ENCODE results near the gene OPCML.

- TF ChIP-seq, protein P1, sequence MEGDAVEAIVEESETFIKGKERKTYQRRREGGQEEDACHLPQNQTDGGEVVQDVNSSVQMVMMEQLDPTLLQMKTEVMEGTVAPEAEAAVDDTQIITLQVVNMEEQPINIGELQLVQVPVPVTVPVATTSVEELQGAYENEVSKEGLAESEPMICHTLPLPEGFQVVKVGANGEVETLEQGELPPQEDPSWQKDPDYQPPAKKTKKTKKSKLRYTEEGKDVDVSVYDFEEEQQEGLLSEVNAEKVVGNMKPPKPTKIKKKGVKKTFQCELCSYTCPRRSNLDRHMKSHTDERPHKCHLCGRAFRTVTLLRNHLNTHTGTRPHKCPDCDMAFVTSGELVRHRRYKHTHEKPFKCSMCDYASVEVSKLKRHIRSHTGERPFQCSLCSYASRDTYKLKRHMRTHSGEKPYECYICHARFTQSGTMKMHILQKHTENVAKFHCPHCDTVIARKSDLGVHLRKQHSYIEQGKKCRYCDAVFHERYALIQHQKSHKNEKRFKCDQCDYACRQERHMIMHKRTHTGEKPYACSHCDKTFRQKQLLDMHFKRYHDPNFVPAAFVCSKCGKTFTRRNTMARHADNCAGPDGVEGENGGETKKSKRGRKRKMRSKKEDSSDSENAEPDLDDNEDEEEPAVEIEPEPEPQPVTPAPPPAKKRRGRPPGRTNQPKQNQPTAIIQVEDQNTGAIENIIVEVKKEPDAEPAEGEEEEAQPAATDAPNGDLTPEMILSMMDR (IDR thresholded peaks at IDR 0.05): no peak
- TF ChIP-seq POLR2AphosphoS5 (IDR thresholded peaks at IDR 0.05): no peak
Observed at GRCh38 chr11:133547808-133548494, 15.7 kb upstream of the OPCML start.

Data from esophagus muscularis mucosa (tissue), 3 donors.